ENCODE results near the gene XRCC3.

The XRCC3 gene

DNA sequence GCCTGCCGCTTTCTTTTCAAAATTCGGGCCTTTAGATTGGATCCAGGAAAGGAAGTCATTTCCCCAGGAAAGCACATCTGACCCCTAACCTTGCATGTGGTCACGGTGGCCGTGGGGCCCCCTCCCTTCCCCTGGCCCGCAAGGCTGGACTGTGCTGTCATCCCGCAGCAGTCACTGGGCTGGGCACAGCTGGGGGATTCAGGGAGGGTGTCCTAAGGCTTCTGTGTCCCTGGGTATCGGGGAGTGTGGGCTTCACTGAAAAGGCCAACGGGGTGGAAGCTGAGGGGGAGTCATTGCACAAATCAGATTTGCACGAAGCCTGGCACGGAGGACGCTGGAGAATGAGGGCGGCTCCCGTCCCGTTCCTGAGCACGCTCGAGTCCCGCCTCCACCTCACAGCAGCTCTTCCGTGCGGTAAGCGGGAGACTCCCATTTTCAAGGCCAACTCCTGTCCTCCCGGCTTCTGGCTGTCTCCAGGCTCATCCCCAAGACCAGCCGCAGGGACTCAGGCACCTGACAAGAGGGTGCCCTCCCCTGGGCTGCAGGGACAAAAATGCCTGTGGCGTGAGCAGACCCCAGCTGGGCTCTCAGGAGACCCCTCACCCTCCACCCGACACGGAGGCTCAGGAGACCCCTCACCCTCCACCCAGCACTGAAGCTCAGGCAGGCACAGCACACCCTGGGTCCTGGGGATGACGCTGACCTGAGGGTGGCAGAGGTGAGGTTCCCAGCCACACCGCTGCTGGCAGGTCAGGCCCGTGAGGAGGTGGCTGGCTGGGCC, 9.6 kb downstream of the XRCC3 start:
- DNase-seq = no peak

DNA sequence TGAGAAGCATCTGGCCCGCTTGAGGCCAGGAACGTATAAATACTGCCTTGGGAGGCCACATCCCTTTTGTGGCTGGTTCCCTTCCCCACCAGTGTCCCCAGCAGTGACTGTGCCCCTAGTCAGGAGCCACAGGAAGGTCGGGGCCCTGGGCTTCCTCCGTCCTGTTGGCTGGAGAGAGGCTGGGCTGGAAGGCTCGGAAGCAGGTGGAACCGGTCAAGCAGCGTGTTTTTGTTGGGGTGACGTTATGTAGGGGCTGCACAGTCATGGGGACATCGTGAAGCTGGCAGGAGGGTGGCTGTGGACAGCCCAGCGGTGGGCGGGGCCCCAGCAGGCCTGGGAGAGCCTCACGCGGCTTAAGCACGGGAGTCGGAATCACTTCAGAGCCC, 10.1 kb downstream of the XRCC3 start:
- DNase-seq = no peak

DNA sequence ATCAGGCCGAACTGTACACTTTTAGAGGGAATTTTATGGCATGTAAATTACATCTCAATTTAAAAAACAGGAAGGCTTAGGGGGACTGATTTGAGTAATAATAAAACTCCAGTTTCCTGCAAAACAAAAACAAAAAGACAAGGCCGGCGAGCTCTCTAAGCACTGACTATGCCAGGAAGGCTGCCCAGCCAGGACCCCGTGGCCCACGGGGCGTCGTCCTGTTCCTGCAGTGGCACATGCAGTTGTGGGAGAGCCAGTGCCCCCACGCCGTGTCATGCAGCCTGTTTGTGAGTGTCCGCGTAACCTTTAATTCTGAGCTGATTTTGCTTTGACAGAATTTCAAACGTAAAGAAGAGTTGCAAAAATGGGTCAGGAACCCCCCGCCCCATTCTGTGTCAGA, 10.5 kb downstream of the XRCC3 start:
- DNase-seq = no peak

DNA sequence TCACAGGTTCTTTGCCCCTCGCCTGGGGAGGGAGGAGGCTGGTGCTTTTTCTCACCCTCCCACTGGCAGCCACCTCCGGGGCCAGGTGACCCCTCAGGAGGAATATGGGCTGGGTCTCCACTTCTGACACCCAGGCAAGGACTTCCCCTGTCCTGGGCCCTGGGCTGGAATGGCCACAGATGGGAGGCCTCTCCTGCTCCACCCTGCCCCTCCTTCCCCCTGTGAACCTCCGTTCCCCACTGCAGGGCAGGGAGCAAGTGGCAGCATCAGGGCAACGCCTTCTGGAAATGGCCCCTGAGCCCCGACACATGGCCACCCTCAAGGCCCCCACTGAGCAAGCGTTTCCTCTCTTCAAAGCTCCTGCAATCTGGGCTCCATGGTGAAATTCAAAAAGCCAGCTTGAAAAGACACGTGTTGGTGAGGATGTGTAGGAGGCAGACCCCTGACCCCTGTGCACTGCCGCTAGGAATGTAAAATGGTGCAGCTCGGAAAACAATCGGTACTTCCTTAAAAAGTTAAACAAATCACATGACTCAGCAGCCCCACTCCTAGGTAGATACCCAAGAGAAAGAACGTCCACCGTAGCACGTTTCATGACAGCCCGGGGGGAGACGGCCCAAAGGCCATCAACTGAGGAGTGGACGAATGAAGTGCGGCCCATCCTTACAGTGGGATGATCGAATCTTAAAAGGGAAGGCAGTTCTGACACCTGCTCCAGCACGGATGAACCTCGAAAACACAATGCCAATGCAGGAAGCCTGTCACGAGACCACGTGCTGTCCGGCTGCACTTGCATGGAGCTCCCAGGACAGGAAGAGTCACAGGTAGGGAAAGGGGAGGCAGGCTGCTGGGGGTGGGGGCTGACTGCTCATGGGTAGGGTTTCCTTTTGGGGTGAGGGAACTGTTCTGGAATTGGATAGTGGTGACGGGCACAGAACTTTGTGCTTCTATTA, 11.5 kb downstream of the XRCC3 start:
- no peak for DNase-seq

DNA sequence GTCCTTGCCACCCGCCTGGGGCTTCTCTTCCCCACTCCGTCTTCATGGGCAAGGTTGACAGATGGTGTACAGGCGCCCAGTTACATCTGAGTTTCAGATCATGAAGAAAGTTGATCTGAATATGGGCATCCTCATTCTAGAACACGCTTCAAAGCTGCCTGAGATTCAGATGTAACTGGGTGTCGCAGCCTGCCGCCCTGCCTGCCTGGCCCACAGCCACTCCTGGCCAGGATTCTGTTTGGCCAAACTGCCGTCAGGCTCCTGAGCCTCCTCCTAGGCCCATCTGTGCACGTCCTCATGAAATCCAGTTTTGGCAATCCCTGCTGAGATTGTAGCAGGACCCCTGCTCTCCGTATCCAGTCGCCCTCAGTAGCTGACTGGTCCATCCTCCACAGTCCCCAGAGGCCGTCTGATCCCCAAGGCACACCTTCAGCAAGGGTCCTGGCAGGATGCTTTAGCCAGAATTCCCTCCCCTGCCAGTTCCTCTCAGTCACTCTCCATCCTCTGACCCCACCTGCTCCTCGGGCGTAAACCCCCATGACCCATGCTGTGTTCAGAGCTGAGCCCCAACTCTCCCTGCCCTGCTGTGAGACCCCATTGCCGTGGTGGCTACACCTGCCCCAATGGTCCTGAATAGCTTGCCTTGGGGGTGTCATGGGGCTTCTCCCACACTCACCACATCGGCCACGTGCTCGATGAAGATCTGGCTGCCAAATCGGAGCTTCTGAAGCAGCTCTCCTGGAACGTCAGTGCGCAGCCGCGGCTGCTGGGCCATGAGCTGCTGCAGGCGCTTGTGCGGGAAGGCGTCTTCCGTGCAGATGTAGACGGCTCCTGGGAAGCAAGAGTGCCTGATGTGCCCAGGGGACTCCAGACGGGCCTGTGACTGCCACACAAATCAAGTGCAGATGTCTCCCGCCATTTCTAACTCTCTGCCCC, 12.5 kb downstream of the XRCC3 start:
- no peak for DNase-seq

DNA sequence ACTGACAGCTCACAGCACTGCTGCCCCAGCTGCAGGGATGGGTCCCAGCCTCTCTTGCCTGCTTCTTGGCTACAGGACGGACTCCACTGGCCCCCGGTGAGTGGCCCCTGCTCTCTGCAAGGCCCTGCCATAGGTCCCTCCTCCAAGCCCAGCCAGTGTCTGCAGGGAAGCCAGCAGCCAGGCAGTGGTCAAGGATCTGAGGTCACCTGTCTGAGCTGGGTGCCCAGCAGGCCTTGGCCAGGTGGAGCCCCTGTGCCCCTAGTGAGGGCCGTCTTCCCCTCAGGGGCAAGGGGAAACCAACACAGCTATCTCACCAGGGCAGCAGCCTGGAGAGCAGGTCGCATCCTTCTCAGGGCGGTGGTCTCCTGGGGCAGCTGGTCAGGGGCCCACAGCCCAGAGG, 13.2 kb downstream of the XRCC3 start:
- DNase-seq = no peak

DNA sequence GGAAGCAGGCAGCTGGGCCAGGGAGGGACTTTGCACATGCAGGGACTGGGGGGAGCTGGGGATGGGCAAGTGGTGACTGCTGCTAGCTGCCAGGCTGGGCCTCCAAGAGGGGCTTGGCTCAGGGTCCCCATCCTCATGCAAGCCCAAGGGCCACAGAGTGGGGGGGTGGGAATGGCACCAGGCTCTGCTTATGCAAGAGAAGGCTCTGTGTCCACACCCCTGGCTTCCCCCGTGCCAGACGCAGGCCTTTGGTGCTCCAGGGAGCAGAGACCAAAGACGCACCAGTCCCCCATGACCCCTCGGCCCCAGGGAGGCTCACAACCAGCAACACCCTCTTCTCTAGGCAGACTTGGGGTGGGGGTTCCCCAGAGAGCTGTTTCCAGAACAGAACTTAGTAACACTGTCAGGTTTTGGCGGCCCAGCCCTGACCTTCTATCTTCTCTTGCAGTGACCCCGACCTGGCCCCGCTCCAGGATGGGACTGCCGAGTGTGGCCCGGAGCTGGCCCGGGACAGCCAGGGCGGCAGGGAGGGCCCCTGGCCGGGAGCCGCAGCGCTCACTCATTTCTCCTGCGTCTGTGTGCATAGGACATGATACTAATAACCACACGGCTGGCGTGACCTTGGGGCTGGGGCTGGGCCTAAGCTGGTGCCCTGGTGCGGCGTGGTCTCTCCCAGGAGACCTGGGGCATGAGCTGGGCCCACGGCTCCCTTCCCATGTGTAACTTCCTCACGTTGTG, 14.3 kb downstream of the XRCC3 start:
- DNase-seq = no peak

DNA sequence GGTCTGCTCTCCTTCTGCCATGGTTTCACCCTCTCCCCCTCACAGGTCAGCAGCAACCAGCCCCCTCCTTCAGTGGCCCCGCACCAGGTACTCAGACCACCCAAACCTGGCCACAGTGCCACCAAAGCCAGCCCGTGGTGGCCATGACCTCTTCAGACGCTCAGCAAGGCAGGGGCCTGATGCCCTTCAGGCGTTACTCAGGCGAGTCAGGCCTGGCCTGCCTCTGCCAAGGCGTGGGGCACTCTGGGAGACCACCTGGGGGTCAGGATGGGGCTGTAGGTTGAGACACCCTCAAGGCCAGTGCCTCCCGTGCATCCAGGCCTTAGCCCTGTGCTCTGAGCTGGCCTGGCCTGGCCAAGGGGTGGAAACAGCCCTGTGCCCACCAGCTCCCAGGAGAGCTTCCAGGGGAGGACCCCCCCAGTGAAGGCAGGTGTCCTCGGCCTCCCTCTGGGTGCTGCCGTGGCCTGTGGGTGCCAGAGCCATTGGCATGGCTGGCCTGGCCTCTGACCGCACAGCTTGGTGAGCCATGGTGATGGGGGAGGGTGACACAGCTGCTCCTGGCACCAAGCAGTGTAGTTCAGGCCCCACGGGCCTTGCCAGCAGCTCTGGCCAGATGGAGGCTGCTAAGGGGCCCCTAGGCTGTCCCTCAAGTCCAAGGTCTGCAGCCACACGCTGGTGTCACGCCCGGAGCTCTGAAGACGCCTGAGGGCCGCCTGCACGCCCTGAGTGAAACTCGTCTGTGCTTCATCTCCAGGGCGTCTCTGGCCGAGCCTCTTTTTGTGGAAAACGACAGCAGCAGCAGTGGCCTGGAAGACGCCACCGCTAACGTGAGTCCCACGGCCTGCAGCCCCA, 15.1 kb downstream of the XRCC3 start:
- DNase-seq = no peak

DNA sequence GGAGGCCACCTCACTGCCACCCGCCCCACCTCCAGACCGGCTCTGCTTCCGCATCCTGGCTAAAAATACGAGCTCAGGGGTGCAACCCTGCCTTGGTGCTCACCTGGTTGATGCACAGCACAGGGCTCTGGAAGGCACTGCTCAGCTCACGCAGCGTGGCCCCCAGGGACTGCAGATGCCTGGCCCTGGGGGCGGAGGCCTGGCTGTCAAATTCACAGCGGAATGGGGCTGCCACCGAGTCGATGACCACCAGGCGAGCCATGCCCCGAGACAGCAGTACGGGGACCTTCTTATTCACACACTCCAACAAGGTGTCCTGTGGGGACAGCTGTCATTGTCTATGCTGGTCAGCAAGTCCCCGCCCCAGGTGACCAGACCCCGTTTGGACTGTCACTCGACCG, 16.0 kb downstream of the XRCC3 start:
- no peak for DNase-seq

DNA sequence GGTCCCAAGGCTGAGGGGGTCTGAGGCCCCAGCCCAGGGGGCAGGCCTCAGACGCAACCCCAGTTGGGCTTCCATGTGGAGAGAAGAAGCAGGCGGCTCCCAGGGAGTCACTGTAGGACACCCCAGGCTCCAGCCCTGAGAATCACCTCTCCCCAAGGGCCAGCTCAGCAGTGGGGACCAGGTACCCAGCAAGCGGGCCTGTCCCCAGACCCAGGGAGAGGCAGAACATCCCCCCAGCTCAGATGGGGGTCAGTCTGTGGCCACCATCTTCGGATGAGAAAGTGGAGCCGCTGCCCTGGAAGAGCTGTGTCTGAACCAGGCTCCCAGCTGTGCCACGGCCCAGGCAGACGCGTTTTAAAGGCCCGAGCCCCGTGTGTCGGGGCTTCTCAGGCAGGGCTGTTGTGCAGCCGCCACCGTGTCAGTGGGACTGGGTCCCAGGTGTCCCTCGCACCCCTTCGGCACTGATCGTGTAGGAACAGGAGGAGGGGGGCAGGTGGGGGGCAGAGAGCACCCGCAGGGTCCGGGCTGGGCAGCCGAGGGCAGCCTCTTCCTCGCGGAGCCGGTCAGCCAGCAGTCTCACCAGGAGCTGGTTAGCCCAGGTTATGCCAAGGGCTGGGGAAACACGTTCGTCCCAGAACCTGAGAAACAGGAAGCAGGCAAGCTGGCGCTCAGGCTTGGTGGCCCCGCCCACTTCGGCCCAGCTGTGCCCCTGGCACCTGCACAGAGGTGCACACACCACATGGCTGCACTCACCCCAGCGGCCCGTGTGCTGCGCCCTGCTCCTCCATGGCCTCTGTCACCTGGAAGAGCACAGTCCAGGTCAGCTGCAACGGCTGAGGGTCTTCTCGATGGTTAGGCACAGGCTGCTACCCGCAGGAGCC, 16.6 kb downstream of the XRCC3 start:
- DNase-seq = no peak

DNA sequence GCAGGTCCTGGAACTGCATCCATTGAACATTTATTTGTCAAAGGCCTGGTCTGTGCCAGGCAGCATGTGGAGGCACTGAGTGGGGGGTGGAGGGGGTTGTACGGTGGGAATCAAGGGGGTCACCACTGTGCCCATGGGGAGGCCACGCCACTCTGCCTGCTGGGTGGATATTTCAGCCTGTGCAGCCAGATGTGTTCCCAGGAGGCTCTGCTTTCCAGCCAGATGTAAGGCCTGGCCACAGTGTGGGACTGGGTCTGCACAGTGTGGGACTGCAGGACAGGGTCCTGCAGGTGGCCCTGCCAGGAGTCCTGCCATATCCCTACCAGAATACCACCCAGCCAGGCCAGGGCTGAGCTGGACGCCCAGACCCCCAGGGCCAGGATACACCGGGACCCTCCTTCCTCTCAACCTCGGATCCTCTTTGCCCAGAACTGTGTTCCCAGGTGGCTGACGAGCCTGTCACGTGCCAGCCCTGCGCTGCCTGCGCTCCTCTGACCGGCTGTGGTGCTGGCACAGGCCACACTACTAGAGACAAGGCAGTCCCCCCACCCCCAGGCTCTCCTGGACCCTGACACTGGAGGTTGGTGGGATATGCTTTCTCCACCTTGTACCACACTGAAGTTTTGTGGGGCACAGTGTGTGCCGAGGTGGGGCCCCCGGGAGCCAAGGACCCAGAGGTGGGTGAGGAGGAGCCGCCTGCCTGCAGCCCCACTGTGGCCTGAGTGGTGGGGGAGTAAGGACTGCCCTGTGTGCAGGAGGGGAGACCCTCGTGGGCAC, 17.5 kb downstream of the XRCC3 start:
- DNase-seq = no peak

DNA sequence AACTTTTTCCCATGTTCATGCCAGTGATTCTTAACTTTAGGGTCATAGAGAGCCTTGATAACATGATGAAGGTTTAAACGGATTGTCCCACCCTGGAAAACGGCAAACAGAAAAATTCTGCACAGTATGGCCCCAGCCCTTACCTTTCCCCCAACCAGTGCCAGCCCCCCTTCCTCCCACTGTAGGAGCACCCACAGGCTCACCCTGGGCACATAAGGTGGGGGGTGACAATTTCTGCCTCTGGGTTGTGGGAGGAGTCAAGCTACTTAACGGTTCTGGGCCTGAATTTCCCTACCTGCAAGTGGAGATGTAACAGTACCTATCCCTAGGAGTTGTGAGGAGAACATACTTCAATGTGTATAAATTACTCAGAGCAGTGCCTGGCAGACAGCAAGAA, 18.0 kb downstream of the XRCC3 start:
- no peak for DNase-seq

DNA sequence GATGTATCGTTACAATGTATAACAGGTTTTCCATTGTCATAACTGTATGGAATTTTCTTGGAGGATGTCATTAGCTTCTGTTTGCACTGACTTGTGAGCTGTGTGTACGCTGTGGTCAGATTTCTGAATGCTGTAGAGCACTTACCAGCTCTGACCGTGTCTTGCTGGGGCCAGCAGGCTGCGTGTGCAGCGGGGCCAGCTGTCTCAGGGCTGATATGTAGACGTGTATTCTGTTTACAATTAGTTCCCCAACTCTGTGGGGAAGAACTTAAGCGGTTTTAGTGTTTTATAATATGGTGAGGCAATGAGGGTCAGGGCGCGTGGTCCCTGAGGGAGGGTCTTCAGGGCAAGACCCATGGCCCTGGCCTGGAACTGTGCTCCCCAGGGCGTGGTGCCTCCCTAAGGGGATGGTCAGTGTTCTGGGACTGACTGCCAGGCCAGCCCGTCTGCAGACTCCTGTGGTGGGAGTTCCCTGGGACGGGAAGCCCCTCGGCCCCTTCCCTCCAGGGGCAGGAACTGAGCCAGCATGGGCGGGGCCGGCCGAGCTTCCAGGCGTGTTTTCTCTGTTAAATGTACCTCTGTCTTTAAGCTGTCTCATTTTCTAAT, 18.7 kb downstream of the XRCC3 start:
- no peak for DNase-seq

DNA sequence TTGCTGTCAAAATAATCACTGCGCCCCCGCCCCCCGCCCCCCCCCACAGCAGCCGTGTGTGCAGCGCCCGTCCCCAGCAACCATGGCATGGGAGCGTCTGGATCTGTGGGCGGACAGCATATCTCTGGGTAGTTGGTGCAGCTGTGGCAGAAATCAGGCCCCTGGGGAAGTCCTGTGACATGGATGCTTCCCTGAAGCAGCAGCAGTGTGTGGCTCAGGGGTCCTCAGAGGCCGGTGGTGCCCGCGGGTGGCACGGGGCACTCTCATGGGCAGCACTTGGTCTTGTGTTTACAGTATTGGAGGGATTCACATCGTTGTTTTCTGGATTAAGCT, 19.2 kb downstream of the XRCC3 start:
- no peak for DNase-seq

DNA sequence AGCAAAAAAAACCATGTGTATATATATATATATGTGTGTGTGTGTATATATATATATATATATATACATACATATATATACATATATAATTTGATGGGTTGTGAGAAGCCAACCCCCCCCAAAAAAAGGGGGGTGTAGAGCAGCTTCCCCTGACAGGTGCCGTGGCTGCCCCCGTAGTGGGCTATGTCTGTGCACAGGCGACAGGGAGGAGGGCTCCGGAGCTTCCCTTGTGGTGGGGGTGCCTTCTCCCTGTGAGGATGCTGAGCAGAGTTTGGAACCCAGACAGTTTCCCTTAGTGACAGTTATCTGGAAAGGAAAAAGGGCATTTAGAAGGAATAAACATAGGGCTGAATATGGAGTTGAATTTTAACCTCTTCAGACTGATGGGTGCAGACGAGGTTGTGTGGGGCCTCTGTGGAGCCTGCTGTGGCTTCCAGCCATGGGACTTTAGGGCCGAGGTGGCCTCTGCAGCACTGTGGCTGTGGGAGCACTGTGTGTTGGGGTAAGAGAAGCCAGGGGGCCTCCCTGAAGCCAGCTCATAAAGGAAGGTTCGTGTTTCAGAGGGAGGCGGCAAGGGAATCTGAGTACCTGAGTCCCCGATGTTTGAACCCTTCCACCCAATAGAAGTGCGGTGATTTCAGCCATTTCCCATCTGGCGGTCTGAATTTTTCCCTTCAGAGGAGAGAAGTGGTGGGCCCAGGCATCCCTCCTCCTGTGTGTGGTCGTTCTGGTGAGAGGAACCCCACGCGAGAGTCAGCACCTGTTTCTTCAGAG, 19.8 kb downstream of the XRCC3 start:
- DNase-seq = no peak

DNA sequence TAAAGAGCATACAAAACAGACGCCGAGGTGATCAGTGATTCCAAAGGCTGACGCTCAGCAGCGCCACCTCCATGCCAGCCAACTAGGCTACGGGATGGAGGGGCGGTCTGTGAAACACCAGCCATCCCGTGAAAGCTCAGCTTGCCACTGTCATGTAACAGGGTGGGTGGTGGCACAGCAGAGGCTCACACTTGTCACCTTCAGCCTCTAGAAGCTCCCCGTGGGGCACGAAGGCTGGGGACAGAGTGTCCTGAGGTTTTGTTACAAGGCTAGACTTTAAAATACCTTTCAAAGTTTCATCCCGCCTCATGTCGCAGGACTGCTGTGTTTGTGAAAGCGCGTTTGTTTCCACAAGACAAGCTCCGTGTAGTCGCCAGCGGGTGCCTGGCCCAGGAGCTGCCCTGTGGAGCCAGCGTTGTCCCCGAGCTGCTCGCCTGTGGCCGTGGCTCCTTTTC, 20.7 kb downstream of the XRCC3 start:
- DNase-seq = no peak

DNA sequence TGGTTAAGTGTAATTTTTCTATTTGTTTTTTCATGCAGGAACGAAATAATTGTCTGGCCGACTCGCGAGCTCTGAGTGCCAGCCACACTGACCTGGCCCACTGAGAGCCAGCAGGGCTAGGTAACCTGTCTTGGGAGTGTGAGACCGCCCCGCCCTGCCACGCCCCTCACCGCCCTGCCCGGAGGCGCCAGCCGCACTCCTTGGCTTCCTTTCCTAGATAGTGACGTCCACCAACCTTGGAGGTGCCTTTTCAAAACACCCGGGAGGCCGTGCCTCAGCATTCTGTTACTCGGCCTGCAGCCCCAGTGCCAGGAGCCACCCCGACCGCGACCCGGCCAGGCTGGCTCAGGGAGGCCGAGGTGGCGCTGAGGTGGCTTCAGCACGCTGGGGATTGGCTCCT, 21.7 kb downstream of the XRCC3 start:
- no peak for DNase-seq

DNA sequence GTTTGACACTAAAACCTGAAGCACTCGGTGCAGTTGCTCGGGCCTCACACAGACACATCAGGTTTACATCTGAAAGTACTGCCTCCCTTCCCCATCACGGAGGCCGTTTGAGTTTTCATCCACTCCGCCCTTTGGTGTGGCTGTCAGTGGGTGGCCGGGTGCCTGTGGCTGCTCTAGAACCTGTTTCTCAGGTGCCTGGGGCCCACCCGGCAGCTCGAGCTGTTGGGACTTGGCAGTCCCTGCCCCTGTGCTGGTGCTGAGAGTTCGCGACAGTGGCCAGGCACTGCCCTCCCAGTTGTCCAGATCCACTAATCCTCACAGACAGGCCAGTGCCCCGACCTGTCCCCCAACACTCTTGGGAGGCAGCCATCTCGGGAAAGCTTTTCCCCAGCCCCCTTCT, 22.4 kb downstream of the XRCC3 start:
- DNase-seq = no peak

Measured in OCI-M1 (cell line).